ENCODE results near the gene BRINP2.
"Not testable (repeated sequence)": the region's sequence is repeated elsewhere in the genome, so short reads cannot be mapped to it uniquely, and the experiment has no call there.

Gene BRINP2

GRCh38 chr1:177311586-177311985 lies 140.8 kb downstream of the BRINP2 start:
- no peak for DNase-seq (ENCODE audit: low spot score)

GRCh38 chr1:177315261-177315660 lies 144.5 kb downstream of the BRINP2 start:
- no peak for DNase-seq (ENCODE audit: low spot score)

- DNase-seq (ENCODE audit: low spot score), result no peak
These were observed 145.0 kb downstream of the BRINP2 start for GRCh38 chr1:177315761-177316160.

- DNase-seq (ENCODE audit: low spot score), result not testable (repeated sequence)
These were observed 150.7 kb downstream of the BRINP2 start for GRCh38 chr1:177321434-177321833.

- DNase-seq (ENCODE audit: low spot score), result no peak
These were observed 157.5 kb downstream of the BRINP2 start for GRCh38 chr1:177328251-177328650.

- no peak for DNase-seq (ENCODE audit: low spot score)
These were observed 159.1 kb downstream of the BRINP2 start for GRCh38 chr1:177329871-177330270.
